GM19438 (cell line): ENCODE data around the gene PRPH.
"Not testable (repeated sequence)": the region's sequence is repeated elsewhere in the genome, so short reads cannot be mapped to it uniquely, and the experiment has no call there.

Experiments used
- ATAC-seq: cut with Tn5 transposase; IDR thresholded peaks from one replicate; pipeline ENCODE4 v1.9.1; 2021; ENCODE audit warnings: low read depth; ENCODE audit not compliant: unreplicated experiment

The PRPH gene

GRCh38 chr12:49276304-49277290, 18.4 kb upstream of the PRPH start:
- ATAC-seq, result no peak

DNA sequence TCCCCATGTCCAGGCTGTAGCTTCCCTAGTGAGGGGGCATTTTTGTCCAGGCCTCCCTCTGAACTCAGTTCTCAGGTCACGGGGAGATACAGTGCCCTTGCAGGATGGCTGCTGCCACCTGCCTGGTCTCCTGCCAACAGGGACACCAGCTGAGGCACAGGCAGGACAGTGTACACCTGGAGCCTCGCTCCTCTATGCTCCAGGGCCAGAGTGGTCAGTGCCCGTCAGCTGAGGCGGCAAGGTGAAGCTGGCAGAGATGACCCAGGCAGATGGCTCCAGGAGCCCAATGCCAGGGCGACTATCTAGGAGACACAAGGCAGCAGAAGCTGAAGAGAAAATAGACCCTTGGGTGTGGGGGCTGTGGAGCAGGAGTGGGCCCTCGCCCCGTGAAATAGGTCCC, 17.5 kb upstream of the PRPH start:
- ATAC-seq, result no peak

DNA sequence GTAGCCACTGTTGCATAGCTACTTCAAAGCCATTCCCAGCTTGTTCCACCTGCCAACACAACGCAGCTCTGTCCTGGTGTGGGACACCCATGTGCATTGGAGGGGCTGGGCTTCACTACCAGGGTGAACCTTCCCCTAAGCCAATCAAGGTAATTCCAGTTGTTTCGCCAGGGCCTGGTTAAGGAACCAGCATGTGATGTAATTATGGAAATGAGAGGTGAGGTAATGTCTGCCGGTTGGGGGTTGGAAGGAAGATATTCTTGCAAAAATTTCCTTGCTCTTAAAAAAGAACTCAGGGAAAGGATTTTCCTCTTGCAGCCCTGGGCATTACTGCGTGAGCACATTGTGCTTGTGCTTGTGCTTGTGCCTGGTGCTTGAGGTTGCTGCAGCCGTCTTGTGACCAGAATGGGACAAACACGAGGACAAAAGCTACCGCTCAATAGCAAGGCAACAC, 15.2 kb upstream of the PRPH start:
- ATAC-seq, result no peak

DNA sequence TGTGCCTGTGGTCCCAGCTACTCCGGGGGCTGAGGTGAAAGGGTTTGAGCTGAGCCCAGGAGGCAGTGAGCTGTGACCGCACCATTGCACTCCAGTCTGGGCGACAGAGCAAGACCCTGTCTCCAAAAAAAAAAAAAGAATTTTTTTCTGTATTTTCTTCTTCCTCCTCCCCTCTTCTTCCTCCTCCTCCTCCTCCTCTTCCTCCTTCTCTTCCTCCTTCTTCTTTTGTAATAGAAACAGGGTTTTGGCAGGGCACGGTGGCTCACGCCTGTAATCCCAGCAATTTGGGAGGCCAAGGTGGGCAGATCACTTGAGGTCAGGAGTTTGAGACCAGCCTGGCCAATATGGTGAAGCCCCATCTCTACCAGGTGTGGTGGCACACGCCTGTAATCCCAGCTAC, 14.4 kb upstream of the PRPH start:
- ATAC-seq, result not testable (repeated sequence)

DNA sequence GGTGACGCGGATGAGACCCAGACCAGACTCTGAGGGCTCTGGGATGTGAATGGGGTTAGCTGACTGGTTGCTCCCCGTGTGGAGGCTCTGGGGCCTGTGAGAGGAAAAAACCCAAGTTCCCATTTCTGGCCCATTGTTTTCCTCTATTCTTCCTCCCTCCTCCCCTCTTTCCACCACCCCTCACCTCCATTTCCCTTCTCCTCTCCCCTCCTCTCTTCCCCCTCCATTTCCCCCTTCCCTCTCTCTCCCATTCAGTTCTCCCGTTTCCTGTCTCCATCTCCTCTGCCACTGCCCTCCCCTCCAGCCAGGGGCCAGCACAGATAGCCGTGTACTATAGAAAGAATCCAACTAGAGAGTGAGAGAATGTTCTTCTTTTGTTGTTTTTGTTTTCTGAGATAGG, 12.6 kb upstream of the PRPH start:
- no peak for ATAC-seq

DNA sequence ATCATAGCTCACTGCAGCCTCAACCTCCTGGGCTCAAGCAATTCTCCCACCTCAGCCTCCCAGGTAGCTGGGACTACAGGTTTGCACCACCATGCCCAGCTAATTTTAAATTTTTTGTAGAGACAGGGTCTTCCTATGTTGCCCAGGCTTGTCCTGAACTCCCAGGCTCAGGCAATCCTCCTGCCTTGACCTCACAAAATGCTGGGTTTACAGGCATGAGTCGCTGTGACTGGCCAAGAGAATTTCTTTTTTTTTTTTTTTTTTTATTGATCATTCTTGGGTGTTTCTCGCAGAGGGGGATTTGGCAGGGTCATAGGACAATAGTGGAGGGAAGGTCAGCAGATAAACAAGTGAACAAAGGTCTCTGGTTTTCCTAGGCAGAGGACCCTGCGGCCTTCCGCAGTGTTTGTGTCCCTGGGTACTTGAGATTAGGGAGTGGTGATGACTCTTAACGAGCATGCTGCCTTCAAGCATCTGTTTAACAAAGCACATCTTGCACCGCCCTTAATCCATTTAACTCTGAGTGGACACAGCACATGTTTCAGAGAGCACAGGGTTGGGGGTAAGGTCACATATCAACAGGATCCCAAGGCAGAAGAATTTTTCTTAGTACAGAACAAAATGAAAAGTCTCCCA, 12.1 kb upstream of the PRPH start:
- ATAC-seq, result not testable (repeated sequence)

- ATAC-seq, result no peak
Observed at GRCh38 chr12:49283541-49284429, 11.2 kb upstream of the PRPH start.

- ATAC-seq, result no peak
Observed at GRCh38 chr12:49284672-49285071, 10.3 kb upstream of the PRPH start.

DNA sequence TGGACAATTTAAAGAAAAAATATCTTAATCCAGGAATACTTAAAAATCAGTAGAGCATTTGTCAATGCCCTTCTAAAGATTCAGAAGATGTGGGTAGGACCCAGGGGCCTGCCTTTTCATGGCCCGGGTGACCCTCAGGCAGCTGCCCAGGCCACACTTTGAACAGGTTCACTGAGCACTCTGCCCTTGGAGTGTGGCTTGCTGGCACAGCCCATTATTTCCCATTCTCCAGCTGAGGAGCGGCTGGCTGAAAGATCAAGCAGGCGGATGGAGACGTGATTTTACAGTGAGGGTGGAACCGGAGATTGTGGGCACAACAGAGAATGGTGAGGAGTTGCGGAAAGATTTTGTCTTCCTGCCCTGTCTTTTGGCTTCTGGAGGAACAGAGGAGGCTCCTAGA, 7.1 kb upstream of the PRPH start:
- no peak for ATAC-seq

DNA sequence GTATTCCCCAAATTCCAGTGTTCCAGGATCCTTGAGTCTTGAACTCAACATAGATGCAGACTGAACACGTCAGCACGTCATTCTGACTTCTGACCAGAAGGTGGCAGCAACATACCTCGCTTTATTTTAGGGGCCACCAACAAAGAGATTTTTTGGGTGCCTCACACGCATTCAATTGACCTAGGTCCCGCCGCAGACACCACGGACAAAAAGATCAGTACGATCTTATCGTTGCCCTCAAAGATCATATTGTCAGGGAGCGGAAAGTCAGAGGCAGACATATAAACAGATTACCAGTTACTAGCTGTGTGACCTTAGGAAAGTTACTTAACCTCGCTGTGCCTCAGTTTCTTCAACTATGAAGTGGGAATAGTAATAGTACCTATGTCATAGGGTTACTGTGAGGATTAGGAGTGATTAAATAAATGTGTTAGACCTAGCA, 6.5 kb upstream of the PRPH start:
- no peak for ATAC-seq

GRCh38 chr12:49288922-49289555, 5.9 kb upstream of the PRPH start:
- no peak for ATAC-seq

DNA sequence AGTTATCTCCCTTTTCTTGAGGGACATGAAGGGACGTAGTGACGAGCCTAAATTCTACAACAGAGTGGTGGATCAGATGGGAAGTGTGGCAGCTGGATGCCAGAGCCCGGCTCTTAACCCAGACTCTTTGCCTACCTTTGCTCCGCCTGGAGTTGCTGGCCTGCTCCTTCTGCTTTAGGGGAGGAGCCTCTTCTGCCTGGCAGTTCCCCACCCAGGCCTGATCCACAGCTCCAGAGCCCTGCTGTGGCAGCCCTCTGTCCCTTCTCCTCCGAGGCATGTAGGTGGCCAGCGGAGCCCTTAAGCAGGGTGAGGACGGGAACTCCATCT, 2.3 kb upstream of the PRPH start:
- ATAC-seq, result no peak

- ATAC-seq, result no peak
Observed at GRCh38 chr12:49293056-49293956, 1.6 kb upstream of the PRPH start.

- ATAC-seq, result no peak
Observed at GRCh38 chr12:49294086-49294803, 702 bp upstream of the PRPH start.

DNA sequence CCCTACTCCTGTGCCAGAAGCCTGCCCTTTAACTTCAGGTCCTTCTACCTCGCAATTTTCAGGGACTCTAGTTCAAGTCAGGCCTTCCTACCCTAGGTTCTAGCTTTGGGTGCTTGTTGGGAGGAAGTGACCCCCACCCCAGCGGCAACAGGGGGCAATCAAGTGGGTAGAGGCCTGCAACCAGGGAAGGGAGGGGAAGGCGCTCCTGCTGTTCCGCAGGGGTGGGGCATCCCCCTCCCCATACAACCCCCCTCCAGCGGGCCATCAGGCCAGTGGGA, 204 bp upstream of the PRPH start:
- no peak for ATAC-seq

DNA sequence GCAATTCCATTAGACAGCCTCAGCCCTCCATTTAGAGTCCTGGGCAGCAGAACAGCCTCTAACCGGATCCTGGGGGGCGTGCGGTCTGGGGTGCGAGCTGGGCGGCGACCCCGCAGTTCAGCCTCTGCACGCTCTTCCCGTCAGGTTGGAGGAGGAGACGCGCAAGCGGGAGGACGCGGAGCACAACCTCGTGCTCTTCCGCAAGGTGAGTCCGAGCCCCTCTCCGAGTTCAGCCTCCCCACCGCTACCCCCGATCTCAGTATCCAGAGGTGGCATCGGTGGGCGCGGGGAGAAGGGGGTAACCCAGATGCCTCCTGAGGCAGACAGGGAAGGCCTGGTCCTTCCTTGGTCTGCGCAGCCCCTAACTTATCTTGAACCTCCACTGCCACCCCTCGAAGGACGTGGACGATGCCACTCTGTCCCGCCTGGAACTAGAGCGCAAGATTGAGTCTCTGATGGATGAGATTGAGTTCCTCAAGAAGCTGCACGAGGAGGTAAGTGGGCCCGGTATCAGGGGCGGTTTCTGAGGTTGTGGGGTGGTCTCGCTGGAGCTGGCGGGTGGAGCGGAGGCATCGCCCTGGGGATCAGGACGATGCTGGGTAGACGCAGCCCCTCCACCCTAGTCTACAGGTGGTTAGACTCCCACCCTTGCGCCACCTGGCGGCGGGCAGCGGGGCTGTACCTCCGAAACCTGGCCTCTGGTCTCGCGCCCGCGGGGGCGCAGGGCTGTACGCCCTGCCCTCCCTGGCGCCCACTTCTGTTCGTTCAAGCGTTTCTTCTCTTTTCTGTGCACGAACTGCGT, 1.3 kb downstream of the PRPH start:
- no peak for ATAC-seq

DNA sequence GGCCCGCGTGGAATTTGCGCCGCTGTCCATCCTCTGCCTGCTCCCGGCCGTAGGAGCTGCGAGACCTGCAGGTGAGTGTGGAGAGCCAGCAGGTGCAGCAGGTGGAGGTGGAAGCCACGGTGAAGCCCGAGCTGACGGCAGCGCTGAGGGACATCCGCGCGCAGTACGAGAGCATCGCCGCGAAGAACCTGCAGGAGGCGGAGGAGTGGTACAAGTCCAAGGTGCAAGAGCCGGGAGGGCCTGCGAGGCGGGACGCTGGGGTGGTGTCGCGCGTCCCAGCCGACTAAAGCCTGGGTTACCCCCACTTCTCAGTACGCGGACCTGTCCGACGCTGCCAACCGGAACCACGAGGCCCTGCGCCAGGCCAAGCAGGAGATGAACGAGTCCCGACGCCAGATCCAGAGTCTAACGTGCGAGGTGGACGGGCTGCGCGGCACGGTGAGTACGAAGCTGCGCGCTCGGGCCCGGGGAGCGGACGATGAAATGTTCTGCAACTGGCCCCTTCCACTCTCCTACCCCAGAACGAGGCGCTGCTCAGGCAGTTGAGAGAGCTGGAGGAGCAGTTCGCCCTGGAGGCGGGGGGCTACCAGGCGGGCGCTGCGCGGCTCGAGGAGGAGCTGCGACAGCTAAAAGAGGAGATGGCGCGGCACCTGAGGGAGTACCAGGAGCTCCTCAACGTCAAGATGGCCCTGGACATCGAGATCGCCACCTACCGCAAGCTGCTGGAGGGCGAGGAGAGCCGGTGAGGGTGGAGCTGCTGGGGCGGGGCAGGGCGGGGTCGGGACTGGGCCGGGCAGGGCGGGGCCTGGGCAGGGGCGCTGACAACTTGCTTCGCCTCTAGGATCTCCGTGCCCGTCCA, 2.1 kb downstream of the PRPH start:
- ATAC-seq, result no peak
